HEK293 (cell line): ENCODE data around the gene AFG1L.

Experiments used
- CTCF ChIA-PET: fragments of 350-600 bp; formaldehyde crosslinking; extraction: SDS; loops from one replicate; lab custom pipeline; 2021; ENCODE audit warnings: antibody characterized with exemption; lab: Yijun Ruan, JAX
- POLR2A ChIA-PET: fragments of 300-600 bp; formaldehyde crosslinking; extraction: SDS; loops from one replicate; lab custom pipeline; 2020; ENCODE audit warnings: antibody characterized with exemption, inconsistent platforms; lab: Yijun Ruan, JAX
- H3K27ac ChIP-seq: fragments of 200-500 bp; sonication (Bioruptor generic); 2 replicates; pipeline ENCODE4 v1.5.1; 2014; ENCODE audit warnings: low read depth, low read length, control low read depth, inconsistent platforms; ENCODE audit errors: extremely low read depth
- H3K36me3 ChIP-seq, 2 experiments: fragments of 200-500 bp in 1 of 2; sonication (Bioruptor generic) in 1 of 2; 1 replicate in 1 of 2; 2 replicates in 1 of 2; pipeline ENCODE4 v1.5.1; 2014 to 2017; ENCODE audit warnings: inconsistent platforms in 2 of 2, low read length in 2 of 2; ENCODE audit not compliant: control insufficient read depth in 2 of 2, insufficient read depth in 1 of 2
- H3K4me1 ChIP-seq: fragments of 200-500 bp; sonication (Bioruptor generic); 2 replicates; pipeline ENCODE4 v1.5.1; 2014; ENCODE audit warnings: mild to moderate bottlenecking, low read length, inconsistent platforms; ENCODE audit not compliant: control insufficient read depth, insufficient read depth
- H3K4me3 ChIP-seq: 2 replicates; pipeline ENCODE4 v1.5.1; 2011; ENCODE audit warnings: low read depth, mild to moderate bottlenecking, control low read depth, low read length, moderate library complexity
- H3K9me3 ChIP-seq: fragments of 200-500 bp; sonication (Bioruptor generic); 2 replicates; pipeline ENCODE4 v1.5.1; 2014; ENCODE audit warnings: low read depth, low read length, inconsistent platforms; ENCODE audit not compliant: control insufficient read depth, insufficient read depth
- AEBP2 ChIP-seq: fragments of 450-650 bp; formaldehyde crosslinking; IDR thresholded peaks from 2 replicates; pipeline ENCODE4 v1.5.1; 2016; ENCODE audit warnings: missing biosample characterization, missing genetic modification characterization, borderline replicate concordance
- EGR2 ChIP-seq: fragments of 450-650 bp; formaldehyde crosslinking; IDR thresholded peaks from 2 replicates; pipeline ENCODE4 v1.5.1; 2016; ENCODE audit warnings: low read depth, missing biosample characterization, missing genetic modification characterization
- GLI4 ChIP-seq: fragments of 450-650 bp; formaldehyde crosslinking; IDR thresholded peaks from 2 replicates; pipeline ENCODE4 v1.5.1; 2016; ENCODE audit warnings: missing biosample characterization, missing genetic modification characterization
- INSM2 ChIP-seq: fragments of 450-650 bp; formaldehyde crosslinking; IDR thresholded peaks from 2 replicates; pipeline ENCODE4 v1.5.1; 2016; ENCODE audit warnings: missing biosample characterization, missing genetic modification characterization
- PRDM2 ChIP-seq: fragments of 450-650 bp; formaldehyde crosslinking; IDR thresholded peaks from 2 replicates; pipeline ENCODE4 v1.5.1; 2016; ENCODE audit warnings: missing biosample characterization, missing genetic modification characterization, borderline replicate concordance
- SP7 ChIP-seq: fragments of 450-650 bp; formaldehyde crosslinking; IDR thresholded peaks from 2 replicates; pipeline ENCODE4 v1.5.1; 2016; ENCODE audit warnings: missing biosample characterization, missing genetic modification characterization
- YY2 ChIP-seq: fragments of 450-650 bp; formaldehyde crosslinking; IDR thresholded peaks from 2 replicates; pipeline ENCODE4 v1.5.1; 2016; ENCODE audit warnings: missing biosample characterization, missing genetic modification characterization
- ZBTB11 ChIP-seq: fragments of 450-650 bp; formaldehyde crosslinking; conservative IDR thresholded peaks from 2 replicates; pipeline ENCODE4 v1.5.1; 2016; ENCODE audit warnings: low read depth, missing biosample characterization, missing genetic modification characterization
- ZBTB26 ChIP-seq: fragments of 450-650 bp; formaldehyde crosslinking; optimal IDR thresholded peaks from 2 replicates; pipeline ENCODE3; 2016; ENCODE audit warnings: missing biosample characterization, mild to moderate bottlenecking, missing genetic modification characterization
- ZNF148 ChIP-seq: fragments of 450-650 bp; formaldehyde crosslinking; IDR thresholded peaks from 2 replicates; pipeline ENCODE4 v1.5.0; 2017; ENCODE audit warnings: missing biosample characterization, missing genetic modification characterization, borderline replicate concordance
- ZNF221 ChIP-seq: fragments of 450-650 bp; formaldehyde crosslinking; IDR thresholded peaks from 2 replicates; pipeline ENCODE4 v1.5.1; 2017; ENCODE audit warnings: missing biosample characterization, missing genetic modification characterization, borderline replicate concordance
- ZNF274 ChIP-seq, 2 experiments: fragments of 200-500 bp in 1 of 2; fragments of 450-650 bp in 1 of 2; sonication (Bioruptor generic) in 1 of 2; formaldehyde crosslinking in 1 of 2; IDR thresholded peaks; 2 replicates each; pipeline versions ENCODE4 v1.5.1 to v1.6.1; 2014 to 2016; ENCODE audit warnings: borderline replicate concordance in 1 of 2, inconsistent platforms in 1 of 2, low read length in 1 of 2, missing biosample characterization in 1 of 2, missing genetic modification characterization in 1 of 2
- ZNF426 ChIP-seq: fragments of 450-650 bp; formaldehyde crosslinking; IDR thresholded peaks from 2 replicates; pipeline ENCODE4 v1.5.1; 2017; ENCODE audit warnings: missing biosample characterization, missing genetic modification characterization, mild to moderate bottlenecking, inconsistent platforms, moderate library complexity
- ZNF521 ChIP-seq: fragments of 450-650 bp; formaldehyde crosslinking; IDR thresholded peaks from 2 replicates; pipeline ENCODE4 v1.5.1; 2017; ENCODE audit warnings: missing biosample characterization, mild to moderate bottlenecking, missing genetic modification characterization
- ZNF670 ChIP-seq: fragments of 450-650 bp; formaldehyde crosslinking; IDR thresholded peaks from 2 replicates; pipeline ENCODE4 v1.5.1; 2016; ENCODE audit warnings: missing biosample characterization, missing genetic modification characterization, low read depth
- ZNF792 ChIP-seq: fragments of 450-650 bp; formaldehyde crosslinking; IDR thresholded peaks from 2 replicates; pipeline ENCODE4 v1.5.1; 2016; ENCODE audit warnings: missing biosample characterization, missing genetic modification characterization
- ZSCAN18 ChIP-seq: fragments of 450-650 bp; formaldehyde crosslinking; IDR thresholded peaks from 2 replicates; pipeline ENCODE4 v1.5.1; 2016; ENCODE audit warnings: missing biosample characterization, missing genetic modification characterization

AFG1L gene

GRCh38 chr6:108562503-108562993 is 267.7 kb downstream of the AFG1L start (continued):
- no peak for TF ChIP-seq PRDM2 (tag by site-specific recombination)
- peak; percentile 78 for TF ChIP-seq INSM2
- no peak for TF ChIP-seq ZNF148 (tag by site-specific recombination)
- TF ChIP-seq EGR2, result no peak
- no peak for TF ChIP-seq YY2 (tag by site-specific recombination)
- no peak for TF ChIP-seq ZSCAN18
- TF ChIP-seq GLI4, result no peak
- no peak for TF ChIP-seq ZNF670 (tag by site-specific recombination)

- Histone ChIP-seq H3K4me3 (peak overlapping the region; percentile 86), H3K4me1 (peaks cover 24% of the 10 kb centered on the region), H3K9me3 (no peaks in the 10 kb centered on the region), H3K27ac (no peak overlapping the region), H3K36me3 (peaks cover 0 to 23% of the 10 kb centered on the region in 2 experiments; a peak in 2 of 3 replicates)
- CTCF ChIA-PET, result interaction anchor here (1.0 to 1.2 kb wide), 2 partner anchors 219 to 220 kb away, joined by 4 to 5 read pairs; no protein-coding TSS in a partner anchor
- POLR2A ChIA-PET, result interaction anchor here (1.0 to 3.2 kb wide), 9 partner anchors 14 to 531 kb away, joined by 3 to 14 read pairs (median 4); partner anchors contain the start of gene SESN1
- TF ChIP-seq ZNF792 (tag by site-specific recombination), result no peak
- TF ChIP-seq ZBTB26 (tag by site-specific recombination), result no peak
- no peak for TF ChIP-seq ZNF426 (tag by site-specific recombination)
- TF ChIP-seq ZNF521, result no peak
- TF ChIP-seq AEBP2 (tag by site-specific recombination), result no peak
- TF ChIP-seq ZNF221 (tag by site-specific recombination), result no peak
- no peak for TF ChIP-seq ZBTB11
- no peak for TF ChIP-seq SP7 (tag by site-specific recombination)
- no peak for TF ChIP-seq ZNF274 (IDR thresholded peaks at IDR 0.05; ENCODE audit: low read length)
- TF ChIP-seq ZNF274 (tag by site-specific recombination; IDR thresholded peaks at IDR 0.05; ENCODE audit: borderline replicate concordance), result no peak
Measured at GRCh38 chr6:108563292-108563691, 268.4 kb downstream of the AFG1L start.
